Lower lobe of right lung (tissue), 2 donors: Measurements from ENCODE around the gene RBMS1. TPM values are rescaled to one million over a fixed set of nuclear protein-coding genes. Genes with fewer than 3 reads are reported as not detected.
A peak's percentile ranks its signal among the peaks of the same experiment; 100 is the strongest.
"Not testable (repeated sequence)": the region's sequence is repeated elsewhere in the genome, so short reads cannot be mapped to it uniquely, and the experiment has no call there.

Source experiments
- ATAC-seq, 2 donors: fragments of 200-7000 bp; cut with Tn5 transposase; one replicate each; pipeline ENCODE4 v1.9.1; 2020 to 2022; ENCODE audit warnings: mild to moderate bottlenecking in 2 of 2, moderate library complexity in 2 of 2
- DNase-seq: peaks from one replicate; pipeline ENCODE4 v3.0.0-alpha.2; 2020
- H3K27ac ChIP-seq: fragments of 200-600 bp; one replicate; pipeline ENCODE4 v1.8.0; 2022
- H3K27me3 ChIP-seq: fragments of 200-600 bp; one replicate; pipeline ENCODE4 v1.8.0; 2022; ENCODE audit warnings: low read depth
- H3K36me3 ChIP-seq: fragments of 200-600 bp; one replicate; pipeline ENCODE4 v1.8.0; 2022; ENCODE audit warnings: mild to moderate bottlenecking
- H3K4me1 ChIP-seq: fragments of 200-600 bp; one replicate; pipeline ENCODE4 v1.8.0; 2022
- H3K4me3 ChIP-seq: fragments of 200-600 bp; one replicate; pipeline ENCODE4 v1.8.0; 2022; ENCODE audit warnings: mild to moderate bottlenecking
- H3K9me3 ChIP-seq: fragments of 200-600 bp; one replicate; pipeline ENCODE4 v1.8.0; 2022
- intact Hi-C: fragments of 100-400 bp; cut with DNase I; formaldehyde crosslinking; loops from one replicate; pipeline ENCODE4 v1.11.0; 2022
- total RNA-seq: library from RNA; stranded (reverse); fragmentation: NEBNext Ultra II Directional; extraction: Animal tissue kit (Norgen Biotek cat#: 25700); gene quantifications from one replicate; pipeline ENCODE4 v1.2.1, GENCODE V29; 2021
- TF ChIP-seq, protein P1 (sequence below): fragments of 200-600 bp; IDR thresholded peaks from one replicate; pipeline ENCODE4 v1.8.0; 2022; ENCODE audit warnings: antibody characterized with exemption, mild to moderate bottlenecking
- donor health status: DM: no; HTN: yes; CAD: no; lungs with severe emphysema.

Gene RBMS1
- total RNA-seq, 1 donor from 2014 or later = 95.3 TPM

DNA sequence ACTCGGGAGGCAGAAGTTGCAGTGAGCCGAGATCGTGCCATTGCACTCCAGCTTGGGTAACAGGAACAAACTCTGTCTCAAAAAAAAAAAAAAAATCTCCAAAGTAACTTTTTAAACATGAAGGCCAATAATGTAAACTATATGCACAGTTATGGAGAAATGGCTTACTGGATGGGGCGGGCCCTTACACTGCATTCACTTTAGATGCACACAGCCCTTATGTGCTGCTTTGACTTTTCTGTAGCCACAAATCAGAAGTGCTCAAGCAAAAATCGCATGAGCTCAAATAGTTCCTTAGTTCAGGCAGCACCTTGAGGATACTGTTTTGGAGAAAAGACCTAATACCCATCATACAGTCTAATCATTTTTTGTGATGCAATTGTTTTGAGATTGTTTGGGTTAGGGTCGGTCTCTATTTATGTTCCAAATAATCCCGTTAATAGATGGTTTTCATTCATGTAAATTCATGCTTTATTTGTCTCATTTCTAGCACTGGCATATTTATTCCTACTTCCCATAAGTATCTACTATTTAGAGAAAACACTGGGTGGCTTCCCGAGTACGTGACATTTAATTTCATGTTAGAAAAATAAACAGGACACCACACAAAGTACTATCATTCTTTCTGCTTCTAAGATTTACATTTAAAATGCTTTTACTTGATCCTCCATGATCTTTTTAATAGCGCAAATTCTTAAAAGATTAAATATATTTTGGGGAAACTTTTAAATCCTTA is 34.7 kb downstream of the RBMS1 start:
- TF ChIP-seq, protein P1, sequence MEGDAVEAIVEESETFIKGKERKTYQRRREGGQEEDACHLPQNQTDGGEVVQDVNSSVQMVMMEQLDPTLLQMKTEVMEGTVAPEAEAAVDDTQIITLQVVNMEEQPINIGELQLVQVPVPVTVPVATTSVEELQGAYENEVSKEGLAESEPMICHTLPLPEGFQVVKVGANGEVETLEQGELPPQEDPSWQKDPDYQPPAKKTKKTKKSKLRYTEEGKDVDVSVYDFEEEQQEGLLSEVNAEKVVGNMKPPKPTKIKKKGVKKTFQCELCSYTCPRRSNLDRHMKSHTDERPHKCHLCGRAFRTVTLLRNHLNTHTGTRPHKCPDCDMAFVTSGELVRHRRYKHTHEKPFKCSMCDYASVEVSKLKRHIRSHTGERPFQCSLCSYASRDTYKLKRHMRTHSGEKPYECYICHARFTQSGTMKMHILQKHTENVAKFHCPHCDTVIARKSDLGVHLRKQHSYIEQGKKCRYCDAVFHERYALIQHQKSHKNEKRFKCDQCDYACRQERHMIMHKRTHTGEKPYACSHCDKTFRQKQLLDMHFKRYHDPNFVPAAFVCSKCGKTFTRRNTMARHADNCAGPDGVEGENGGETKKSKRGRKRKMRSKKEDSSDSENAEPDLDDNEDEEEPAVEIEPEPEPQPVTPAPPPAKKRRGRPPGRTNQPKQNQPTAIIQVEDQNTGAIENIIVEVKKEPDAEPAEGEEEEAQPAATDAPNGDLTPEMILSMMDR = no peak
- peaks cover 72% of the 10 kb centered on the region for H3K4me1 ChIP-seq
- no peaks in the 10 kb centered on the region for H3K9me3 ChIP-seq
- no peak overlapping the region for H3K27ac ChIP-seq
- H3K36me3 ChIP-seq = no peaks in the 10 kb centered on the region
- ATAC-seq (no peak), DNase-seq (no peak)
- no peaks in the 10 kb centered on the region for H3K27me3 ChIP-seq
- no peak overlapping the region for H3K4me3 ChIP-seq
- intact Hi-C loops = no loop called here

DNA sequence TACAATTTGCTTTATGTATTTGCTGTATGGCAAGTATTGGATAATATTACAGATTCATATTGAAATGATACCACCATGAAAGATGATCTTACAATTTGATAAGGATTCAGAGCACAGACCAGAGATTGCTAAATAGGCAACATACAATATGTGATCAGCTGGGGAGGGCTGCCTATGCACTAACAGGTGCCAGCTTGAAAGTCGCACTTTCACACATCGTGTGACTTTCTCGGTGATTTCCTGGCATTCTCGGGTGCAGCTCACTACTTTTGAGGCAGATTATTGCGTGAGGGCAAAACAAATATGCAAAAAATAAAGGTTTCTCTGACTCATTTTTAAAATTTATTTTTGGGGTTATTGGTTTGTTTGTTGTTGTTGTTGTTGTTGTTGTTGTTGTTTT is 36.0 kb downstream of the RBMS1 start:
- Histone ChIP-seq H3K36me3 (no peaks in the 10 kb centered on the region), H3K9me3 (no peaks in the 10 kb centered on the region), H3K27me3 (no peaks in the 10 kb centered on the region), H3K27ac (no peak overlapping the region), H3K4me1 (peaks cover 66% of the 10 kb centered on the region), H3K4me3 (no peak overlapping the region)
- intact Hi-C loops = no loop called here
- TF ChIP-seq, protein P1 = no peak
- DNase-seq (no peak), ATAC-seq (no peak)

DNA sequence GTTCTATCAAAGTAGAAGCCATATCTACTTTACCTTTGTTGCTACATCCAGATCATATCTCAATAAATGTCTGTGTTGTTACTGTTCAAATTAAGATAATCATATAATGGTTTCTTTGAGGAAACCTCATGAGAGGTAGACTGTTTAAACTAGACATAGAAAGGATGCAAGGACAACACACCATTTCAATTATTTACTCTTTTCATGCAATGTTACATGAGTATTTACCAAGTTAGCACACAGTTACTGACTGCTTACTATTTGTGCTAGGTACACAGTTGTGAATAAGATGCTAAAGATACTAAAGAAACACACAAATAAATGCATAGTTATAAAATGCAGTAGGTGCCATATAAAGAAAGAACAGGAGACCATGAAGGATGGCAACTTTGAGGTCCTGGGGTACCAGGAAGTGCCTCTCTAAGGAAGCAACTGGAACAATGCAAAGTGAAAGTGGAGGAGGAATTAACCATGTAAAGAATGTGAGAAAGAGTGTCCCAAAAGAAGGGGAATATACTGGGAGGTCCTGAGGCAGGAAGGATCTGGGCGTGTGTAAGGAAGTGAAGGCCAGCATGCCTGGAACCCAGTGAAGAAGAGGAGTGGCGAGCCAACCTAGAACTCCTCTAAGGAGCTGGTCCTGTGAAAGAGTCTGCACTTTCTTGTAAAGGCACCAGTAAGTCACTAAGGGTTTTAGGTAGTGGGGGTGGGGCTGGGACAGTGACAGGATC is 39.4 kb downstream of the RBMS1 start:
- Histone ChIP-seq H3K9me3 (no peaks in the 10 kb centered on the region), H3K27me3 (no peaks in the 10 kb centered on the region), H3K36me3 (no peaks in the 10 kb centered on the region), H3K4me3 (no peak overlapping the region), H3K4me1 (peaks cover 67% of the 10 kb centered on the region), H3K27ac (peak overlapping the region; percentile 1)
- TF ChIP-seq, protein P1 = no peak
- no peak for DNase-seq
- intact Hi-C loops = no loop called here
- peak in 1 of 2 donors; percentile 26 for ATAC-seq

DNA sequence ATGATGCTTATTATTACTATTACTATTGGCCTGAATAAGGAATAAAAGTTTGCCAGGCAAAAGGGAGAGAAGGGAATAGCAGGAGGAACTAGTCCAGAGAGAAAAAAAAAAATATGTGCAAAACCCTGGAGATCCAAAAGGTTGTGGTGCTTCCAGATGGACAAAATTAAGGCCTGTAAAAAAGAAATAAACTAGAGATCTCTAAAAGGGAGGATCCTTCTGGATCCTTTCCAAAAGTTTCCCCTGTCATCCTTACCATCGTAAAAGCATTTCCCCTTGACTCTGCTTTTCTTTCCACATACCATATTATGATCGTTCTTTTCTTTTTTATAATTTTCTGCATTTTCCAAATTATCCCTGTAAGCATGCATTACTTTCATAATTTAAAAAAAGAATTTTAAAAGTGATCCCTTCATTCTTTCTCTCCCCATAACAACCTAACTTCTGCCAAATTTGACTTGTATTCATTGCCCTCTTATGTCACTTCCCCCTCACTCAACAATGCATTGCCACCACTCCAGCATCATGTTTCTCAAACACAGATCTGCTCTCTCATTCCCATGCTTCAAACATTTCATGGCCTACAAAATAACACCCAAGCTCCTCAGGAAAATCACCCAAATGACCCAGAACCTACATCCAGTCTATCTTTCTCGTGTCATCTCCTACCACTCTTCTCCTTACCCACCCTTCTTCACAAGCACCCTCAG is 40.3 kb downstream of the RBMS1 start:
- no peak for DNase-seq
- H3K9me3 ChIP-seq = no peaks in the 10 kb centered on the region
- no peak overlapping the region for H3K27ac ChIP-seq
- H3K4me3 ChIP-seq = no peak overlapping the region
- ATAC-seq = no peak
- intact Hi-C loops = no loop called here
- peaks cover 57% of the 10 kb centered on the region for H3K4me1 ChIP-seq
- TF ChIP-seq, protein P1 = no peak
- no peaks in the 10 kb centered on the region for H3K27me3 ChIP-seq
- H3K36me3 ChIP-seq = no peaks in the 10 kb centered on the region

DNA sequence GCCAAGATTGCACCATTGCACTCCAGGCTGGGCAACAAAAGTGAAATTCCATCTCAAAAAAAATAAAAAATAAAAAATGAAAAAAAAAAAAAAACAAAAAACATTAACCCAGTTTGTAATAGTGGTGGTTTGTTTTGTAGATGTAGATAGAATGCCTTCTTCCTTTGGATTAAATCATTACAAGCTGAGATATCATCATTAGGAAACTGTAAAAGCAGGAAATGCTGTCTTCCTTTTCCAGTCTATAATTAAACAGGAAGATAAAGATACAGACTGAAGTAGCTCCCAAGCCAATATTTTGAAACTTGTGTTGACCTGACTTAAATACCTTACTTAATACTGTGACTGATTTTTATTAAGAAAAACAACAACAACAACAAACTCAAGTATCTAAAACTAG is 43.1 kb downstream of the RBMS1 start:
- H3K36me3 ChIP-seq = no peaks in the 10 kb centered on the region
- no peak overlapping the region for H3K4me3 ChIP-seq
- H3K27ac ChIP-seq = no peak overlapping the region
- H3K9me3 ChIP-seq = no peaks in the 10 kb centered on the region
- no peak for ATAC-seq
- no peak for DNase-seq
- no peaks in the 10 kb centered on the region for H3K27me3 ChIP-seq
- TF ChIP-seq, protein P1 = no peak
- intact Hi-C loops = no loop called here
- H3K4me1 ChIP-seq = peaks cover 35% of the 10 kb centered on the region

DNA sequence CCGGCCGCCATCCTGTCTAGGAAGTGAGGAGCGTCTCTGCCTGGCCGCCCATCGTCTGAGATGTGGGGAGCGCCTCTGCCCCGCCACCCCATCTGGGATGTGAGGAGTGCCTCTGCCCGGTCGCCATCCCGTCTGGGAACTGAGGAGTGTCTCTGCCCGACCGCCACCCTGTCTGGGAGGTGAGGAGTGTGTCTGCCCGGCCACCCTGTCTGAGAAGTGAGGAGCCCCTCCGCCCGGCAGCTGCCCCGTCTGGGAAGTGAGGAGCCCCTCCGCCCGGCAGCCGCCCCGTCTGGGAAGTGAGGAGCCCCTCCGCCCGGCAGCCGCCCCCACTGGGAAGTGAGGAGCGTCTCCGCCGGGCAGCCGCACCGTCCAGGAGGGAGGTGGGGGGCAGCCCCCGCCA is 44.8 kb downstream of the RBMS1 start:
- H3K36me3 ChIP-seq, H3K4me3 ChIP-seq, H3K27me3 ChIP-seq, ATAC-seq, H3K27ac ChIP-seq, intact Hi-C loops, H3K9me3 ChIP-seq, DNase-seq: not testable (repeated sequence)
- peaks cover 19% of the 10 kb centered on the region for H3K4me1 ChIP-seq
